Medulla oblongata (tissue), 1 donor: ENCODE measurements around the gene PRAMEF27.
"Not testable (repeated sequence)": the region's sequence is repeated elsewhere in the genome, so short reads cannot be mapped to it uniquely, and the experiment has no call there.

ENCODE experiments used
- DNase-seq: peaks from one replicate; pipeline ENCODE4 v3.0.0-alpha.2; 2015; ENCODE audit errors: extremely low spot score

The PRAMEF27 gene

GRCh38 chr1:13056475-13056874 lies at the start of gene PRAMEF27:
Gene PRAMEF27 (minus strand): TSS chr1:13056575. CDS start chr1:13053659, 2,916 bp downstream.
- not testable (repeated sequence) for DNase-seq

DNA sequence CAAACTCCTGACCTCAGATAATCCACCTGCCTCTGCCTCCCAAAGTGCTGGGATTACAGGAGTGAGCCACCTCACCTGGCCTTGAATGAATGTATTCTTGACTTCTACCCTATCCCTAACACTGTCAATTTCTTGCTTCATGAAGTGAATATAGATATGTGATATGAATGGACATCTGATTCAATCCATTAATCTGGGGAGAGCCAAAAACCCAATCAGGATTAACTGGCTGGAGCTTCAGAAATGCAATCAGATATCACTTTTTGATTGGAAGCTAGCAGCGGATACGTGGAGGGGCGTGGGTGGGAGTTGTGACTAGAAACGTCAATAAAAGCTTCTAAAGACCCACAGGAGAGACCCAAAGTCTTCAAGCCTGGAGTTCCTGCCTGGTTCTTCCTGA lies 14.1 kb upstream of the PRAMEF27 start, which contains the start of gene PRAMEF25:
Gene PRAMEF25 (plus strand): TSS at position 301 of the 400 bp plus-strand sequence. CDS start 2,920 bp downstream, outside the sequence.
- not testable (repeated sequence) for DNase-seq

DNA sequence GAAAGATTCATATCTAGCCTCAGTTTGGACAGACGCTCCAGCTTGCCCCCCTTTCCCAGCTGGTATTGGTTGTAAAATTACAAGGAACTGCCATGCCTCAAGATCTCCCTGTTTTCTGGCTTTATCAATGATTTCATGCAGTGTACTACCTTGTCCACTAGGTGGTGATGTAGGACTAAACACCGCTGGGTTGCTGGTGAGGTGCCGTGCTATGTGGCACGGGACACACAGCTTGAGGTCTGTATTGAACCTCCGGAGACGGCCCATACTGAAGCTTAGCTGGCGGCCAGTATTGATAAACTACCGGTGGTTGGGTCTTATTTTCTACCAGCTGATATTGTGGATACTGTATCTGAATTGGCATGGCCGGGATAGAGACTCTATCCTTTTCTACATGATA lies 36.5 kb downstream of the PRAMEF27 start:
- not testable (repeated sequence) for DNase-seq

DNA sequence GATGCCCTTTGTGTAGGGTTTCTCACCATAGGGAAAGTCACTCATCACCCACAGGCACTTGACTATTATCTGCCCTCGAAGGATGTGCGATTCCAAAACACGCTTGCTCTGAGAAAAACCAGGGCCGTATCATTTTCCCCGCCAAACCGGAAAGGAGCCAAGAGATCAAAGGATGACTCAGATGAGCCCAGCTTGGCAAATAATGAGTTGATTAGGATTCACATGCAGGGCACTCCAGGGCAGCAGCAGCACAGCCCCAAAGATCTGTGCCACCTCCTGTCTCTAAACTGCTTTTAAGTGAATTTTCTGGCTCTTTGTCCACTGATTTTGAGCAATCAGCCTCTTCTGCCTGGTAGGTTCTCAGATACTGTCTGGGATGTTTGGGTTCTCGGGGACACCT lies 44.4 kb downstream of the PRAMEF27 start:
- not testable (repeated sequence) for DNase-seq

DNA sequence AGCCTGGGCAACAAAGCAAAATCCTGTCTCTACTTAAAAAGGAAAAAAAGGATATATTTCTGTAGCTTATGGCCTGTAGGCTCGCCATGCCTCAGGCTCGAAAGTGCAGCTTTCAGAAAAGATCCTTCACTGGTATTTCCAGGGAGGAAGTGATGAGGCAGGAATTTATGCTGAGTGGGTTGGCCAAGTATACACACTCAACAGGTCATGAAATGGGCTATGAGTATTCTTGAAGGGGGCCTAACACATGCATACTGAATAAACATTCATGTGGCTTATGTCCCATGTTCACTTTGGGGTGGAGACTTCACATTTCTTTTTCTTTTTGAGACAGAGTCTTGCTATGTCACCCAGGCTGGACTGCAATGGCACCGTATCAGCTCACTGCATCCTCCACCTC lies 47.0 kb downstream of the PRAMEF27 start:
- DNase-seq: not testable (repeated sequence)

GRCh38 chr1:13005732-13006131 lies 50.6 kb downstream of the PRAMEF27 start:
- not testable (repeated sequence) for DNase-seq
